ENCODE measurements around the gene TSHZ2.

TSHZ2 gene

DNA sequence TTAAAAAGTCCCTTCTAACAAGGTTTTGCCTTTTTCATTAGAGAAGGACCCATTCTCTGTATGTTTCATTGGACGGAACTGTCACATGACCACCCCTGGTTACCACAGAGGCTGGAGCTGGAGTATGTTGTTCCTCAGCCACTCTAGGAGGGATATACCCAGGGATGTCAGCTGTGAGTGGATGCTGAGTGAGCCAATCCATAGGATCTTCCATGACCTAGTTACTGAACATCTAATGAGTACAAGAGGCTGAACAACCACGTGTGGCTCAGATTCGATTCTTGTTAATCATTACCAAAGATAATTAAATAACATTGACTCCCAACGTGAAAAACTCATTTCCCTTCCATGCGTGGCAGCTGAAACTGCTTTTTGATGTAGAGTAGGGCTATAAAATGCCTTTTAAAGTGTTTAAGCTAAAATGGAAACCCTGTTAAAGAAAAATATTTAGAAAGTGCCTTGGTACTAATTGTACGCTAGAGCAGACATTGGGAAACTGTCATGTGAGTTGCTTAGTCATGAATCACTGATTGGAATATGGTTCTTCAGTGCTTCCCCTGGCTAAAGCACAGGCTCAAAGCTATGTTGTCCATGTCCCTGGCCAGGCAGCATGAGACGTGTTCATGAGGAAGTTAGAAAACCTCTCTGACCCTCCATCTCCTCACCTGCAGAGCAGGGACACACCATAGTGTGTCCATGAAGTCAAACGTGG, 365.4 kb downstream of the TSHZ2 start:
- TF ChIP-seq CTCF (IDR thresholded peaks at IDR 0.05; ENCODE audit: insufficient read depth, missing control alignments), result no peak
- DNase-seq (ENCODE audit: insufficient read length, low spot score) (no peak), FAIRE-seq (no peak)

GRCh38 chr20:53338716-53339115, 366.6 kb downstream of the TSHZ2 start:
- DNase-seq (ENCODE audit: insufficient read length, low spot score) (no peak), FAIRE-seq (no peak)
- TF ChIP-seq CTCF (IDR thresholded peaks at IDR 0.05; ENCODE audit: insufficient read depth, missing control alignments), result no peak

- TF ChIP-seq CTCF (IDR thresholded peaks at IDR 0.05; ENCODE audit: insufficient read depth, missing control alignments), result no peak
- DNase-seq (ENCODE audit: insufficient read length, low spot score) (no peak), FAIRE-seq (no peak)
Measured at GRCh38 chr20:53342429-53342828, 370.3 kb downstream of the TSHZ2 start.

DNA sequence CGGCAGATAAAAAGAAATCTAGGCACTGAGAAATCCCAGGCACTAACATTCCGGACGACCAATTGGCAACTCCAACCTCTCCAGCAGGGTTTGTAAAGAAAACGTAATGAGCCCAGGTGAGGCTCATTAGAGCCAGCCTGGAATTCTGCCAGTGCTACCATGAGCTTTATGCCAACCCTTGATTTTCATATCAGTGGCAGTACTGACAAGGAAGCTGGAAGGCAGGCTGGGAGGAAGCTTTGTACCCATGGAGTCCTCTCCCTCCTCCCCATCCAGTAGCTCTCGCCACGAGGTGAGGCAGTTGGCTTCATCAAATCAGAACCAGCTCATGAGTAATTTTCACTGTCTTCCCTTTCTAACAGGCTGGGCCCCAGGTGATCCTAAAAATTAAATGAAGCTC, 371.3 kb downstream of the TSHZ2 start:
- no peak for DNase-seq (ENCODE audit: insufficient read length, low spot score)
- no peak for FAIRE-seq
- TF ChIP-seq CTCF (IDR thresholded peaks at IDR 0.05; ENCODE audit: insufficient read depth, missing control alignments), result no peak

DNA sequence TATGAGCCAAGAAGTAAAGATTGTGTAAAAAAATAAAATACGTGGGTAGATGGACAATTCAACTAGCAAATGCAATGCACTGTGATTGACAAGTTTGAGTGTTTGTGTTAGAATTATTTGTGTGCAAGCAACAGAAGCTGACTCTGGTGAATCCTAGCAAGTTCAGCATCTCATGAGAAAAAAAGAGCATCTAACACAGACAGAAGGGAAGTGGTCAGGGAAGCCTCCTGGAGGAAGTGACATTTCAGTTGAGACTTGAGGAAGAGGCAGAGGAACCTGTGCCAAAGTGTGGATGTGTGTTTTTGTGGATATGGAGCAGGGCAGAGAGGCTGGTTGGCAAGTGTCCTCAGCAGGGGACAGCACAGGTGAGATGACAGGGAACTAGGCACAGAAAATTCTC, 372.7 kb downstream of the TSHZ2 start:
- no peak for DNase-seq (ENCODE audit: insufficient read length, low spot score)
- FAIRE-seq, result no peak
- TF ChIP-seq CTCF (IDR thresholded peaks at IDR 0.05; ENCODE audit: insufficient read depth, missing control alignments), result no peak

DNA sequence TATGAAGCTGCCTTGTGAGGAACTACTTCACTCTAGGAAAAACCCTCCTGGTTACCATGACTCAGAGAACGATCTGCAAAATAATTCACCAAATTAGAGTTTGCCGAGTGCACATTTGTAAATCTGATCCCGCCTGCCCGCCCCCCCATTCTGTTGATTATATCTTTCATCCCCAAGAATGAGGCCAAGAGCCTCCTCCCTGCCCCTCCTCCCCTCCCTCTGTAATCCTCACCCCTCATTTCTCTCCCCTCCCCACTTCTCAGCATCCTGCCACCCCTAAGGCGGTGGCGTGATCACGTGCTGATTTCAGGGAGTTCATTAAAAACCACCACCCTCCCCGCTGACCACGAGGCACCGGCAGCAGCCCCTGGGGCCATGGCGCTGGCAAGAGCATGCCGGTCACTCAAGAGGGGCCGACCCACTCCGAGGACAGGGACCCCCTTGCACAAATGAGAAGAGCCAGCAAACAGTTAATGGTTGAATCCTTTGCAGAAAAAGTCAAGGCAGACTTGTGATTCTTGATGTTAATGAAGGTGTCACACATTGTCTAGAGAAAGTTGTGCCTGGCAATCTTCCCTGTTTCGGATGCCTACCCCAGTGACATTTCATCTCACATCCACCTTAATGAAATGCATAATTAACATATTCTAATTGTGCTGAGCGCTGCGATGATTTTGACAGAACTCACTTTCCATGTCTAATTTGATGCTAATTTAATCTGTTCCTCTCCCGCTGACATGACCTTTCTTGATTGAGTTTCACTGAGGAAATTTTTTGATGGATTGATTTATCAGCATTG, 373.6 kb downstream of the TSHZ2 start:
- no peak for FAIRE-seq

More for the DNA sequence above, 373.6 kb downstream of the TSHZ2 start:
- TF ChIP-seq CTCF (IDR thresholded peaks at IDR 0.05; ENCODE audit: insufficient read depth, missing control alignments), result no peak
- DNase-seq (ENCODE audit: insufficient read length, low spot score), result no peak
